GM13976 (cell line): Measurements from ENCODE around the gene DAAM2.

Experiments
- DNase-seq: peaks from one replicate; pipeline ENCODE4 v3.0.0; 2012; ENCODE audit warnings: low spot score
- in situ Hi-C: fragments of 300-500 bp; cut with MboI; formaldehyde crosslinking; loops from one replicate; pipeline ENCODE4 v1.12.0; 2022; ENCODE audit warnings: low sequenced_read_pairs, mixed read lengths, inconsistent platforms; ENCODE audit not compliant: unreplicated experiment
- TF ChIP-seq, protein P1 (sequence below): IDR thresholded peaks from 2 replicates; pipeline ENCODE4 v1.5.1; 2012; ENCODE audit warnings: borderline replicate concordance, mild to moderate bottlenecking; ENCODE audit not compliant: insufficient read depth; ENCODE audit errors: extremely low read depth, missing control alignments, control extremely low read depth

Gene DAAM2

DNA sequence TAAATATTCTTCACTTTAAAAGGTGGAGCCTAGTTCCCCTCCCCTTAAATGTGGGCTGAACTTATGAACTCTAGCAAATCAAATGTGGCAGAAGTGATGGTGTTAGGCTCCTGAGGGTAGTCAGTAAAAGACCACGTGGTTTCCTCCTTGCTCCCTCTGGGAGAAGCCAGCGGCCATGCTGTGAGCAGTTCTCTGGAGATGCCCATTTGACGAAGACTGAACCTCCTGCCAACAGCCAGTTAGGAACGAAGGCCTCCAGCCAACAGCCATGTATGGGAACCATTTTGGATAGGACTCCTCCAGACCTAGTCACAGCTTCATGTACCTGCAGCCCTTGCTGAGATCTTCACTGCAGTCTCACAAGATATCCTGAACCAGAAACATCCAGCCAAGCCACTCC is 149.6 kb downstream of the DAAM2 start:
- TF ChIP-seq, protein P1, sequence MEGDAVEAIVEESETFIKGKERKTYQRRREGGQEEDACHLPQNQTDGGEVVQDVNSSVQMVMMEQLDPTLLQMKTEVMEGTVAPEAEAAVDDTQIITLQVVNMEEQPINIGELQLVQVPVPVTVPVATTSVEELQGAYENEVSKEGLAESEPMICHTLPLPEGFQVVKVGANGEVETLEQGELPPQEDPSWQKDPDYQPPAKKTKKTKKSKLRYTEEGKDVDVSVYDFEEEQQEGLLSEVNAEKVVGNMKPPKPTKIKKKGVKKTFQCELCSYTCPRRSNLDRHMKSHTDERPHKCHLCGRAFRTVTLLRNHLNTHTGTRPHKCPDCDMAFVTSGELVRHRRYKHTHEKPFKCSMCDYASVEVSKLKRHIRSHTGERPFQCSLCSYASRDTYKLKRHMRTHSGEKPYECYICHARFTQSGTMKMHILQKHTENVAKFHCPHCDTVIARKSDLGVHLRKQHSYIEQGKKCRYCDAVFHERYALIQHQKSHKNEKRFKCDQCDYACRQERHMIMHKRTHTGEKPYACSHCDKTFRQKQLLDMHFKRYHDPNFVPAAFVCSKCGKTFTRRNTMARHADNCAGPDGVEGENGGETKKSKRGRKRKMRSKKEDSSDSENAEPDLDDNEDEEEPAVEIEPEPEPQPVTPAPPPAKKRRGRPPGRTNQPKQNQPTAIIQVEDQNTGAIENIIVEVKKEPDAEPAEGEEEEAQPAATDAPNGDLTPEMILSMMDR, result no peak
- DNase-seq, result no peak
- in situ Hi-C loops, result no loop called here

DNA sequence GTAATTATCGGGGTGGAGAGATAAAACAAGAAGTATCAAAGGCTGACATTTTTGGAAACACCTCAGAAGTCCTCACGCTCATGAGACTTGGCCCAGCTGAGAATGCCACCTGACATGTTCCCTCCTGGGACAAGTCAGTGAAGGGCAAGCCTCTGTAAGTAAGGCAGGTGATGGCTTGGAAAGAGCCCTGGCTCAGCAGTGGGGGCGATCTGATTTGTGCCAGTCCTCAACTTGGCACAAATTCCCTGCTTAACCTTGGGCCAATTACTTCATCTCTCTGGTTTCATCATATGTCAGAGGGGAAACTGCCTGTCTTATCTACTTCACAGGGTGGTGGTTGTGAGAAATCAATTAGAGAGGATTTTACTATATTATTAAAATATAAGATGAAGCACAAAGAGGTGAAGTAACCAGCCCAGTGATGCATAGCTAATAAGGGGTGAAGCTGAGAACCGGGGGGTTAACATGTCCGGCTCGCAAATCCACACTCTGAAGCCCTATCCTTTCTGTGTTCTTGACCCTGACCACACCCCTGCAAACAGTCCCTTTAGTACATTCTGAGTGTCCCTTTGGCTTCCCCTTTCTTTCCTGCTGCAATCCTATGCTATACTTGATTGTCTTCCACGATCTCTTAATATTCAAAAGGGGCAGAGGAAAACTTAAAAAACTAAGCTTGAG is 150.9 kb downstream of the DAAM2 start:
- DNase-seq, result no peak
- in situ Hi-C loops, result no loop called here
- TF ChIP-seq, protein P1, result no peak

DNA sequence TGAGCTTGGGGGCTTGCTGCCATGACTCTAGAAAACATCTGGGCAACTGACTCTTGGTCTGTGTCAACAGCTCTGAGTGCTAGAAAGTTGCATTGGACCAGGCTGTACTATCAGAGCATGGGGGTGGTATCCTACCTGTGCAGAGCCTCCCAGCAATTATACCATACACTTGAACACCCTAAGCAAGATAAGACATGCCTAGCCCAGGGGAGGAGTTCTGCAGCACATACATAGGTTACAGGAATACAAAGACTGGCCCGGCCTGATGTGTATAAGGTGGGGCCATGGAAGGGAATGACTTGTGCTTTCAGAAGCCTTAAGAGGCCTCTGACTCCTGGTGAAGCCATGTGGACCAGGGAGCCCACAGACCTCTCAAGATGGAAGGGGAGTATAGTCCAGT is 153.4 kb downstream of the DAAM2 start:
- in situ Hi-C loops, result no loop called here
- TF ChIP-seq, protein P1, result no peak
- no peak for DNase-seq

DNA sequence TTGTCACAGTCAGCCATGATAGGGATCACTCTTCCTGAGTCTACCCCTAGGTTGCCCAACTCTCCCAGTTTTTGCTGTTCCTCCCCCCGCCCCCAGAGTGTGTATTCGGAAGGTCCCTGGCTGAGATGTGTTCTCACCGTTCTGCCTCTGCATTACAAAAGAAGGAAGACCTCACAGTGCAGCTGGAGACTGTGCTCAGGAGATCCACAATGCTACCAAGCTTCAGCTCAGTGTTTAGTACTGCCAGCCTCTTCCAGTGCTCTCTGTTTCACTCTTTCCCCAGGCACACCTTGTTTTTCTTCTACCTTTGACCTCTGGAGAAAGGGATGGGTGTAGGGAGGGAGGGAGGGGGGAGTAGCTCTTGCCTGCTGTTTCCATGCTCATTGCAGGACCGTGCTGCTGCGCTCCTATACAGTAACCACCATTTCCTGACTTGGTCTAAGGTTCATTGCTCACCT is 155.5 kb downstream of the DAAM2 start:
- in situ Hi-C loops, result no loop called here
- no peak for DNase-seq
- TF ChIP-seq, protein P1, result no peak

DNA sequence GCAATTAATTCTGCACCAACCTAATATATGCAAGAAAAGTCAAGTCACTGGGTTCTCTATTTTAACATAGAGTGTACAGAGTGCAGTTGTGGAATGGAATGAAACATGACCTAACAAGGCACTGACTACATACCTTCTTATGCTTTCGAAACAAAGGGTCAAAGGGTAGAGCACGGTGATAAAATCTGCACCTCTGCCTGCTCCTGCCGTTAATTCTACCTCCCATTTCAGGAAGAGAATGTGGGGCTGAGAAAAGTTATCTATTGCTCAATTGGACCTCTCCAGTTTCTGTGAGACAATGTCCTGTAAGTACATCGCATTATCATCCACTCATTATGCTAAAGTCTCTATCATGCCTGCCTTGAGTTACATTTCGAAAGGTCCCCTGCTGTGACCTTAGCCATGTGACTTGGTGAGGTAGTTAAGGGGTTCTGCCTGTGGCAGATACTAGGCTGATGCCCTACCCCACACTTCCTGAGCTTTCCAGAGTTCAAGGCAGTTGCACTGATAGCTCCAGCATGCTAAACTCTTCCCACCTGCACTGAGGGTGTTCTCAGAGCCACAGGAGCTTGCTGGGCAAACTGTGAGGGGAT is 156.1 kb downstream of the DAAM2 start:
- DNase-seq, result no peak
- in situ Hi-C loops, result no loop called here
- TF ChIP-seq, protein P1, result no peak

DNA sequence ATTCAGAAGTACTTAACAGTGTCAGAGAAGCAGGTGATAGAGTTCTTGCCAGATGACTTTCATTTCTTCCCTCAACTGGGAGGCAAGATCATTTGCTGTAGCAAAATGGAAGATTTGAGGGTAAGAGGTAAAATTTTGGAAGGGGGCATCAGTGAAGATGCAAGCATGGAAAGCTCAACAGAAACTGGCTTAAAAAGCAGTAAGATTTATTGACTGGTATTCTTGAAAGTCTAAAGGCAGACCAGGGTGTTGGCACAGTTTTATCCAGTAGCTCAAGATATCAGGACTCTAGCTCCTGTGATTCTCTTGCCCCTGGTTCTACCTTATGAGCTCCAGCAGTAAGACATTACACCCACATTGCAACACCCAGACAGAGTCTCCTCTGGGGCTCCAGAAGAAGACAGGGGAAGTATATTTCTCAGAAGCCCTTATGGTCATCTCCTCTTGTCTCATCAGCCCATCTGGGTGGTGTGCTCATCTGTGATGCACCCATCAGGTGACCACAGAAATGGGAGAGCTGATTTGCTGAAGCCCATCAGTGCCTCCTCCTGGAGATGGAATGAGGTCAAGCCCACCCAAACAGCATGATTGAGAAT is 158.0 kb downstream of the DAAM2 start:
- in situ Hi-C loops, result no loop called here
- TF ChIP-seq, protein P1, result no peak
- DNase-seq, result no peak
